PC-9 (cell line): Measurements from ENCODE around the gene PTGES. TPM values are rescaled to one million over a fixed set of nuclear protein-coding genes. Genes with fewer than 3 reads are reported as not detected.
"Not testable (repeated sequence)": the region's sequence is repeated elsewhere in the genome, so short reads cannot be mapped to it uniquely, and the experiment has no call there.

Experiments
- BruUV-seq: library from RNA; stranded (reverse); fragments of 400-500 nt; replicated peaks from 2 replicates; lab custom pipeline; 2021; lab: Mats Ljungman, UMichigan
- CTCF ChIA-PET: fragments of 300-600 bp; sonication (Branson Sonifier 250); formaldehyde crosslinking; loops from one replicate; lab custom pipeline; 2022; ENCODE audit warnings: antibody characterized with exemption; lab: Charles Lee
- POLR2A ChIA-PET: fragments of 300-600 bp; sonication (Branson Sonifier 250); formaldehyde crosslinking; loops from one replicate; lab custom pipeline; 2022; ENCODE audit warnings: antibody characterized with exemption; ENCODE audit not compliant: unreplicated experiment; lab: Charles Lee
- DNase-seq, 2 experiments: peaks; one replicate each; pipeline versions ENCODE4 v3.0.0 to v3.0.0-alpha.2; 2015 to 2022; ENCODE audit warnings: mixed read lengths in 1 of 2
- H2AFZ ChIP-seq: fragments of 200-600 bp; sonication (generic); 2 replicates; pipeline ENCODE4 v1.8.1; 2017; ENCODE audit warnings: antibody characterized with exemption
- H3F3A ChIP-seq: fragments of 200-600 bp; sonication (generic); 2 replicates; pipeline ENCODE4 v1.8.1; 2017; ENCODE audit warnings: antibody characterized with exemption, mild to moderate bottlenecking, low read depth; ENCODE audit not compliant: insufficient read depth
- H3K27ac ChIP-seq: fragments of 200-600 bp; sonication (generic); 2 replicates; pipeline ENCODE4 v1.6.1; 2016; ENCODE audit warnings: mixed run types
- H3K27me3 ChIP-seq: fragments of 200-600 bp; sonication (generic); 2 replicates; pipeline ENCODE4 v1.6.1; 2016; ENCODE audit warnings: low read depth, mixed run types; ENCODE audit not compliant: insufficient read depth
- H3K36me3 ChIP-seq: fragments of 200-600 bp; sonication (generic); 2 replicates; pipeline ENCODE4 v1.6.1; 2016; ENCODE audit warnings: low read depth, mixed run types
- H3K4me1 ChIP-seq: fragments of 200-600 bp; sonication (generic); replicated peaks from 2 replicates; pipeline ENCODE4 v1.6.1; 2016; ENCODE audit warnings: mixed run types; ENCODE audit not compliant: insufficient read depth
- H3K4me2 ChIP-seq: fragments of 200-600 bp; sonication (generic); 2 replicates; pipeline ENCODE4 v1.6.1; 2017; ENCODE audit warnings: mixed run types
- H3K4me3 ChIP-seq: fragments of 200-600 bp; sonication (generic); 2 replicates; pipeline ENCODE4 v1.6.1; 2016; ENCODE audit warnings: mixed run types
- H3K79me2 ChIP-seq: fragments of 200-600 bp; sonication (generic); 2 replicates; pipeline ENCODE4 v1.6.1; 2017; ENCODE audit warnings: low read depth, mixed run types
- H3K9me2 ChIP-seq: fragments of 200-600 bp; sonication (generic); 2 replicates; pipeline ENCODE4 v1.8.1; 2017; ENCODE audit warnings: mild to moderate bottlenecking; ENCODE audit not compliant: insufficient read depth
- H3K9me3 ChIP-seq: fragments of 200-600 bp; sonication (generic); 2 replicates; pipeline ENCODE4 v1.8.1; 2016; ENCODE audit warnings: low read depth; ENCODE audit not compliant: insufficient read depth
- H4K20me1 ChIP-seq: fragments of 200-600 bp; sonication (generic); 2 replicates; pipeline ENCODE4 v1.8.1; 2017; ENCODE audit not compliant: insufficient read depth
- CTCF ChIP-seq: fragments of 200-600 bp; sonication (generic); conservative IDR thresholded peaks from 2 replicates; pipeline ENCODE4 v1.6.1; 2017; ENCODE audit warnings: mixed run types, antibody characterized with exemption, mild to moderate bottlenecking, moderate library complexity
- EZH2 ChIP-seq: fragments of 200-600 bp; sonication (generic); IDR thresholded peaks from 2 replicates; pipeline ENCODE4 v1.8.0; 2017; ENCODE audit warnings: antibody characterized with exemption, low read depth
- intact Hi-C: fragments of 100-400 bp; cut with micrococcal nuclease; formaldehyde crosslinking; loops from one replicate; pipeline ENCODE4 v1.10.0; 2022; ENCODE audit not compliant: unreplicated experiment
- total RNA-seq: library from RNA; stranded (reverse); gene quantifications from 2 replicates; pipeline ENCODE4 v1.2.3, GENCODE V29; 2021

Gene PTGES
- total RNA-seq, 1 experiment from 2014 or later = 119 TPM

DNA sequence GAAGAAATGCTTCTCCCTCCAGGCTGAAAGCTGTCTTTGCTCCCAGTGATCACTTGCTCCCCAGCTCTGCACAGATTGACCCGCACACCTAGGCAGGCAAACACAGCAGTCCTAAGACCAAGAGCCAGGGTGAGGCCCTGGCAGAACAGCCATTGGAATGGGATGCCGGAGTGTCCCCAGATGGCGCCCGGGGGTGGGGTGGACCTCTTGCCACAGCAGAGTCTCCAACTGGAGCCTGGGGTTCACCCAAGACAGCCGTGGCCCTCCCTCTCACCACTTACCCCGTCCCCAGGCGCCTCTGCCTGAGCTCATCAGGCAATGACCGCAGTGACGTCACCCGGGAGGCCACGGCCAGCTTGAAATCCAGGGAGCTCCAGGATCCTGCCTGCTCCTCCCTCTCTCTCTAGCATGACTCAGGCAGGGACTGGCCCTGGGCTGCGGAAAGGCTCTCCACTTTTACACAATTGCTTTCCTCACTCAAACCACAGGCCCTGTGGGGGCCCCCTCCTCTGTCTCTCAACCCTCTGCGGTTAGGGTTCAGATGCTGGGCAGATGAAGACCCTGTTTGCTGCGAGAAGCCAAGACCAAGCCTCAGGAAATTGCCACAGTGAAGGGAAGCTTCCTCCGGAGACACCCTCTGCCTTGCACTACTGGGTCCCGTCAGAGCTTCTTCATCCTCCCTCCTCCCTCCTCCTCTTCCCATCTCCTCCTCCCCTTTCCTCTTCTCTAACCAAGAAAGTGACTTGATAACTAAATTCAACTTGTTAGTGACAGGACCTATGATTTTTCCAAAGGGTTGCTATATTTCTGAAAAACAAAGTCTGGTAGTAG, 24.3 kb upstream of the PTGES start:
- TF ChIP-seq EZH2 (no peak), CTCF (no peak)
- no peaks in the 10 kb centered on the region for H3K9me2 ChIP-seq
- H3K4me1 ChIP-seq = peaks cover 84% of the 10 kb centered on the region
- H3K27me3 ChIP-seq = no peaks in the 10 kb centered on the region
- ChIA-PET POLR2A (interaction anchor here (0.5 to 1.3 kb wide), 11 partner anchors 15 to 754 kb away, joined by 3 to 37 read pairs (median 4); partner anchors contain the start of genes NTMT1 and PTGES), CTCF (interaction anchor here (0.6 to 2.8 kb wide), 5 partner anchors 14 to 154 kb away, joined by 3 to 24 read pairs (median 4); no protein-coding TSS in a partner anchor)
- peak overlapping the region; percentile 72 for H3K4me2 ChIP-seq
- no peaks in the 10 kb centered on the region for H3K9me3 ChIP-seq
- no peaks in the 10 kb centered on the region for H3K36me3 ChIP-seq
- intact Hi-C loops = loop anchor here (1.0 kb wide), 3 partner anchors 15 to 39 kb away; no protein-coding TSS in a partner anchor
- peaks cover 46% of the 10 kb centered on the region for H3F3A ChIP-seq
- no TSS peak for BruUV-seq
- H3K27ac ChIP-seq = peak overlapping the region; percentile 71
- no peaks in the 10 kb centered on the region for H3K79me2 ChIP-seq
- peak overlapping the region; percentile 23; the same call in 1 of the 2 replicates for H3K4me3 ChIP-seq
- H2AFZ ChIP-seq = no peak overlapping the region
- peak; percentile 96 to 98 for DNase-seq
- H4K20me1 ChIP-seq = no peaks in the 10 kb centered on the region

GRCh38 chr9:129776566-129776937, 23.7 kb upstream of the PTGES start:
- intact Hi-C loops = no loop called here
- no peak for DNase-seq
- H3K4me2 ChIP-seq = peak overlapping the region; percentile 72
- no peaks in the 10 kb centered on the region for H4K20me1 ChIP-seq
- H3K9me3 ChIP-seq = no peaks in the 10 kb centered on the region
- peaks cover 85% of the 10 kb centered on the region for H3K4me1 ChIP-seq
- H3K9me2 ChIP-seq = no peaks in the 10 kb centered on the region
- no peaks in the 10 kb centered on the region for H3K36me3 ChIP-seq
- H3K4me3 ChIP-seq = peak overlapping the region; percentile 23; the same call in 1 of the 2 replicates
- POLR2A ChIA-PET = interaction anchor here (0.5 to 1.3 kb wide), 8 partner anchors 15 to 753 kb away, joined by 3 to 37 read pairs (median 4); partner anchors contain the start of genes NTMT1 and PTGES
- no peak overlapping the region for H2AFZ ChIP-seq
- H3K27ac ChIP-seq = peak overlapping the region; percentile 71
- CTCF ChIA-PET = interaction anchor here (0.5 to 2.8 kb wide), 5 partner anchors 13 to 39 kb away, joined by 3 to 24 read pairs (median 8); no protein-coding TSS in a partner anchor
- peaks cover 51% of the 10 kb centered on the region for H3F3A ChIP-seq
- H3K79me2 ChIP-seq = no peaks in the 10 kb centered on the region
- TF ChIP-seq CTCF = no peak
- TF ChIP-seq EZH2 = no peak
- no peaks in the 10 kb centered on the region for H3K27me3 ChIP-seq
- BruUV-seq = TSS peak; percentile 93

- POLR2A ChIA-PET, H3K27me3 ChIP-seq, intact Hi-C loops, BruUV-seq, H2AFZ ChIP-seq, H3K9me2 ChIP-seq, H3K36me3 ChIP-seq, H3K4me3 ChIP-seq, H3K79me2 ChIP-seq, H3K9me3 ChIP-seq, DNase-seq, H4K20me1 ChIP-seq: not testable (repeated sequence)
- Histone ChIP-seq H3K4me1 (peaks cover 85% of the 10 kb centered on the region), H3F3A (peaks cover 51% of the 10 kb centered on the region), H3K27ac (peak overlapping the region; percentile 71), H3K4me2 (peak overlapping the region; percentile 72; the same call in 1 of the 2 replicates)
- CTCF ChIA-PET = interaction anchor here (0.5 to 2.8 kb wide), 4 partner anchors 25 to 644 kb away, joined by 3 to 24 read pairs (median 6); no protein-coding TSS in a partner anchor
These were observed 23.3 kb upstream of the PTGES start for GRCh38 chr9:129776096-129776495.
